Daoy (cell line): ENCODE measurements around the gene MTARC2. TPM values are rescaled to one million over a fixed set of nuclear protein-coding genes. Genes with fewer than 3 reads are reported as not detected.
A peak's percentile ranks its signal among the peaks of the same experiment; 100 is the strongest.
"Not testable (repeated sequence)": the region's sequence is repeated elsewhere in the genome, so short reads cannot be mapped to it uniquely, and the experiment has no call there.

Experiments used
- DNase-seq: peaks from one replicate; pipeline ENCODE4 v3.0.0-alpha.2; 2015; ENCODE audit warnings: low read depth
- total RNA-seq: library from RNA; depleted of rRNA; stranded (reverse); fragments of >200 nt; shearing (Covaris generic); gene quantifications from 2 replicates; pipeline ENCODE4 v1.2.3, GENCODE V29; 2014

MTARC2 gene
- total RNA-seq, 1 experiment from 2014 or later, result 3.8 TPM

DNA sequence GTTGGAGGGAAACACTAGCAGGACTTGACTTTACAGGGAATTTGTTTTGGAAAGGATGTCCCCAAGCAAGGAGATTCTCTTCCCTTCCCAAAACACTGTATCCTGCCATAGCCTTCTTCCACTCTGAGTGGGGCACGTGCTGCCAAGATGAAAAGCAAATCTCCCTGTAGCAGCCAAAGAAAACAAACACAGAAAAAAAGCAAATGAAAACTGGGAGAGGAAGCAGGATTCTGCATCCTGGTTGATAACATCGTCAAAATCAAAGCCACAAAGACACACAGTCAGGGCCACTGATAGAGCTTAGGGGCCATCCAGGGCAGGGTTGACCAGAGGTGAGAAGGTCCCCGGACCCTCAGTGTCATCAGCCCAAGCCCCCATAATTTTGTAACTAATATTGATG is 16.0 kb upstream of the MTARC2 start:
- no peak for DNase-seq

DNA sequence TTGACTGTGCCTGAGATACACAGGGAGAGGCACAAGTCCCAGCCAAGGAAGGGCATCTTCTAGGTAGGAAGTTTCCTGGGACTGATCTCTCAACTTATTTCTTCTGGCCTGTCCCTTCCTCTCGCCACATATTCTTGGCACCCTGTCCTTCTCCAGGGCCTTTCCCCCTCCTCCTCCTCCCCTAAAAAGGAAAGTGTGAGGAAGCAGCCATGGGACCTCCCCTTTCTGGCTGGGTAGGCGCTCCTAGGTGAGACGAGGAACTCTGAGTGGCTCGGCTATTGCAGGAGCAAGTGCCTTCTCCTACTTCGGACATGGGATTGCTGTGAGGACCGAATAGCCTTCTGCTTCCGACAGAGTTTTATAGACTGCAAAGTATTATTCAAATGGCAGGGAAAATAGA is 15.5 kb upstream of the MTARC2 start:
- DNase-seq, result no peak

DNA sequence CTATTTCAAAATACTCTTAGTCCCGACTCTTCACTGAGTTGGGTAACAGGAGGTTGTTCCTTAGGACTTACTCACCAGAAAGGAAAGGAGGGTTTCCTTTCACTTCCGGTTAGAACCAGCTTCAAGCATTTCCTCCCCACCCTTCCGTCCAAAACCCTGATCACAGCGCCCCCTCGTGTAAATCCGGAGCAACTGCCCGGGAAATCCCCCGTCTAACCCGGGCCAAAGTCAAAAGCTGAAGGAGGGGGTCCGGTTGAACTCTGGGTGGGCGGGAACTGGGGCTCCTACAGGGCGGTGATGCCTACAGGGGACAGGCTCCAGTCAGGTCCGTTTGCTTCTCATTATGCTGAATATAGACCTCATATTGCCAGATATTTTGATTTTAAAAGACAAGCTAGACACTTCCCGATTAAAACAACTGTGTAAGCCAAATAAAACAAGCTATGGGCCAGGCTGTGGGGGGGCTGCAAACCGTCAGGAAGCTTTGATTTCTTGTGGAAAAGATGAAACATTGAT is 15.0 kb upstream of the MTARC2 start:
- DNase-seq, result peak; percentile 85

DNA sequence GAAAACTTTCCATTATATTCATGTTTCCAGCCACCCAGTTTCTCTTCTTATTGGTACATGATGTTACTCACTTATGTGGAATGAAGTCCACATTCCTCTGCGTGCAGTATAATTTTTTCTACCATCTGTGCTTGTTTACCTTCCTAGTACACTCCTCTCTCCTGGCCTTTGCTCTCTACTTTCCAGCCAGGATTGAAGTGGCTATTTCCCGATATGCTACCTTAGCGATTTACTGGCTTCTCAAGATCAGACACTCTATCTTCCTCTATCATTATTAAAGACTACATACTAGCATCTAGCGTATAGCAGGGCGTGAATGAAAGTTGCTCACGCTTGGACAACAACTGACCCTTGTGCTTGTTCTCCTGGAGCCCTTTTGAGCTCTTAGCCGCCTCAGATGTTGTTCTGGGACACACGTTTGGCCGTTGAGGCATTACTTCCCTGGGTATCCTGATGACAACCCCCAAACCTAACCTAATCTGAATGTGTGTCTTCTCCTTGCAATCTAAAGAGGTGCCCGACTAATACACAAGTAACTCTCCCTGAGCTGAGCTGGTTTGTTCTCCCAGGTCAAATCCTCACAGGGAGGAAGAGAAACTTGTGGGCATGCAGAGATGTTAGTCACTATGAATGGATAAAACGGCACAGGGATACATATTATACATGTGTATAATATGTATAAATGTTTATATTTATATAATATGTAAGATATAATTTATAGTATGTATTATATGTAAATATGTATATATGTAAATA is 13.4 kb upstream of the MTARC2 start:
- peak; percentile 58 for DNase-seq

DNA sequence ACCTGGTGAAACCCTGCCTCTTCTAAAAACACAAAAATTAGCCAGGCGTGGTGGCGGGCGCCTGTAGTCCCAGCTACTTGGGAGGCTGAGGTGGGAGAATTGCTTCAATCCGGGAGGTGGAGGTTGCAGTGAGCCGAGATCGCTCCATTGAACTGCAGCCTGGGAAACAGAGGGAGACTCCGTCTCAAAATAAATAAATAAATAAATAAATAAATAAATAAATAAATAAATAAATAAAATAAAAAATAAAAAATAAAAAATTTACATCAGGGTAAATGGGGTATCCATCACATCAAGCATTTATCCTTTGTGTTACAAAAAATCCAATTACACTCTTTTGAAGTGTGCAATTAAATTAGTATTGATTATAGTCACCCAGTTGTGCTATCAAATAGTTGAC is 11.8 kb upstream of the MTARC2 start:
- not testable (repeated sequence) for DNase-seq

DNA sequence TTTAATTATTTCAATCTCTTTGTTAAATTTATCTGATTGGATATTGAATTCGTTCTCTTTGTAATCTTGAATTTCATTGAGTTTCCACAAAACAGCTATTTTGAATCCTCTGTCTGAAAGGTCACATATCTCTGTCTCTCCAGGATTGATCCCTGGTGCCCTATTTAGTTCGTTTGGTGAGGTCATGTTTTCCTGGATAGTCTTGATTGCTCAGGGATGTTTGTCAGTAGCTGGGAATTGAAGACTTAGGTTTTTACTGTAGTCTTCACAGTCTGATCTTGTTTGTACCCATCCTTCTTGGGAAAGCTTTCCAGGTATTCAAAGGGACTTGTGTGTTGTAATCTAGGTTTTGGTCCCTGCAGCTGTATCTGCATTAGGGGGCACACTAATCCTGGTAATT is 6.8 kb upstream of the MTARC2 start:
- no peak for DNase-seq

- no peak for DNase-seq
These were observed 6.3 kb upstream of the MTARC2 start for GRCh38 chr1:220741825-220742224.

DNA sequence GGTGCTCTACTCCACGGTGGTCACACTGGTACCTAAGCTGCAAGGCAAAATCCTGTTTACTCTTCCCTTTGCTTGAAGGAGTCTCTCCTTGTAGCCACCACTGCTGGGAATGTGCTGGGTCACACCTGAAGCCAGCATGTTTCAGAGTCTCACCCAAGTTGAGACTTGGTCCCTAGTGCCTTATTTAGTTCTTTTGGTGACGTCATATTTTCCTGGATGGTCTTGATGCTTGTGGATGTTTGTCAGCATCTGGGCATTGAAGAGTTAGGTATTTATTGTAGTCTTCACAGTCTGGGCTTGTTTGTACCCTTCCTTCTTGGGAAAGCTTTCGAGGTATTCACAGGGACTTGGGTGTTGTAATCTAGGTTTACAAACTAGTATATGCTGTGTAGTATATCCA is 5.6 kb upstream of the MTARC2 start:
- DNase-seq, result no peak

DNA sequence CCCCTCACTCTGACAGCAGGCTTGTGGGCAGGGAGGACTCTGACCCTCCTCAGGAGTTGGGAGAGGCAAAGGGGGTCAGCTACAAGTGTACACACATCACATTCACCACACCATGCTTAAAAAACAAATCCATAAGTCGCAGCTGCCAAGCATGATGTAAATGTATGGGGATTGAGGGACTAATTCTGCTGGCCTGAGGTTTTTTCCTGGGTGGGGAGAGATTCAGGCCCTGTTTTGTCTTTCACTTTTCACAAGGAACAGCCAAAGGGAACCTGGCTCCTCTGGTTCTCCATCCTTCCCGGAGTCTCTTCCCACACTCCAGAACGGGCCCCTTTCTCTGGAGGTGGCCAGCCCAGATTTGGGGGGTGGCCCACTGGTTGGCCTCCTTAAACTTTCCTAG is 1.3 kb upstream of the MTARC2 start:
- no peak for DNase-seq

DNA sequence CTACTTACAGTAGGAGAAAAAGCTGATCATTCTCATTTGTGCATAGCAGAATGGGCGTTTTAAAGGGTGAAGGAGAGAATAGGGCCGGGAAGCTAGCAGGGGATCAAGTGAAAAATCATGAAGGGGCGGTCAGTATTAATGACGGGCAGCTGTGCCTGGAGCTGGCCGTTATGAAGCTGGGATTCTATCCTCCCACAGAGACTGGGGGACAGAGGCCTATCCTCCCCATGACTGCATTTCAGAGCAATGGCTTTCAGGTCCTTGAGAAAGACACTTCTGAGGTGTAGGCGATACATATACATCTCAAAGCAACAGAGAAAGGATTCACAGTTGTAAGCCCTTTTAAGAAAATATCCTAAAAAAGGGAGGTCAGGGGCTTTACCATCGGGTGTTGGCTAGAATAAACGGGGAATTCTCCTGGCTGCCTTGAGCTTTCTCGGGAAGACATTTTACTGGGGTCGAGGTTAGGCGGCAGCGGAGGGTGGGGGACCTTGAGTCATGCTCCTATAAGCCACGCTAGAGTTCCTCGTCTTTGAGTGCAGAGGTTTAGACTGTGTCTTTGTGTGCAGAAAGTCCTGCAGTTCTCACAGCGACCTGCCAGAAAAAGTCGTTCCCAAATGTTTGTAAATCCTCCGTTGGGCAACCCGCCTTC is 559 bp upstream of the MTARC2 start:
- DNase-seq, result no peak

GRCh38 chr1:220748936-220749335 is 814 bp downstream of the MTARC2 start:
- no peak for DNase-seq

GRCh38 chr1:220750131-220750515 is 2.0 kb downstream of the MTARC2 start:
- no peak for DNase-seq

DNA sequence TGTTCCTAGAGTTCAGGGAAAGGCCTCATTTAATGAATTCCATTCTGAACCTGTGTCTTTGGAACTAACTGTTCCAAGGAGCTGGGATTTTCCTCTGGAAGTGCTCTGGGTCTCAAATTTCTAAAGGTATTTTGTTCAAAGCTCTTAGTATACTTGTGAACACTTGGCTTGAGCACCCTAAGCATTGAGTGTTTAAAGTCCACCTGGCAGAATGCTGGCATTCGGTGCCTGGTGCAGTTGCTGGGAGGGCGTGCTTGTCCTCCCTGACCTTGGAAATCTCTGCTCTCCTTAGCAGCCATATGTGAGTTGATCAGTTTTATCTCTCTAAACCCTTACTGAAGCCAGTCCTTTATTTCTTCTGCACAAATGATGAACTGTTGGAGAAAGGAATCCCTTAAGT is 3.0 kb downstream of the MTARC2 start:
- no peak for DNase-seq

DNA sequence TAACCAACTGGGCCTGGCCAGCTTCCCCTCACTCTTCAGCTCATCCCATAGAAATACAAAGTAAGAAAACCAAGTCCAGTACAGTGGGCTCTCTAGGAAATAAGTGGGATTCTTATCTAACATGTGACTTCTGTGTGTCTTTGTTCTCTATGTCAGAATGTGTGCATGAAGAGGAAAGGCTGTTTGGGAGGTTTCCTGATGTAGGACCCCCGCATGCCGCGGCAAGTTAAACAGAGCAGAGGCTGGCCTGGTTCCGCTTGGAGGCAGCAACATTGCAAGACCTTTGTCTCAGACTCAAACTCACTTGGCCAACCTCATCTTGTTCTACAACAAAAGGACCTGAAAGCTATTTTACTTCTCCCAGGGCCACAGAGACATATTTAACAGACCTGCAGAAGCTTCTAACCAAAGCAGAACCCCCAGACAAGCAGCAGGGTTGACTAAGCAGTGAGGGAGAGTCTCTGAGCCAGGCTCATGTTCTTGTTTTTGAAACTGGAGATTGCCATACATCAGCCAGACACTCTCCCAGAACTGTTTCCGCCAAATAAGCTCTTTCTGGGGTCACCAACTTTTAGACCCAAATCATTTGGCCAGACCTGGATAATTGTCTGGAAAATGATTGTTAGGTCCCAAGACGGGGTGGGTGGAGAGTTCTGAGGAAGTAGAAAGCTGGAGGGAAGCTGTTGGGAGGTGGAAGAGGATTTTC is 6.2 kb downstream of the MTARC2 start:
- DNase-seq, result no peak

DNA sequence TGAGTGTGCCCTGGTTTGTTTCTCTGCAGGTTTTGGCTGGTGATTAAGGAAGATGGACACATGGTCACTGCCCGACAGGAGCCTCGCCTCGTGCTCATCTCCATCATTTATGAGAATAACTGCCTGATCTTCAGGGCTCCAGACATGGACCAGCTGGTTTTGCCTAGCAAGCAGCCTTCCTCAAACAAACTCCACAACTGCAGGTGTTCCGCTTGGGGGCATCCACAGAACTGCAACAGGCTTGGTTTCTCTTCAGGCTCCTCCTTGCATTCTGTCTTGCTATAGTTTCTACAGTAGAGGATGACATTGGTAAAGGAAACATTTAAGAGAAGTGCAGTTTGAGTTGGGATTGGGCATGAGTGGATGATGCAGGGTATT is 6.8 kb downstream of the MTARC2 start:
- no peak for DNase-seq

DNA sequence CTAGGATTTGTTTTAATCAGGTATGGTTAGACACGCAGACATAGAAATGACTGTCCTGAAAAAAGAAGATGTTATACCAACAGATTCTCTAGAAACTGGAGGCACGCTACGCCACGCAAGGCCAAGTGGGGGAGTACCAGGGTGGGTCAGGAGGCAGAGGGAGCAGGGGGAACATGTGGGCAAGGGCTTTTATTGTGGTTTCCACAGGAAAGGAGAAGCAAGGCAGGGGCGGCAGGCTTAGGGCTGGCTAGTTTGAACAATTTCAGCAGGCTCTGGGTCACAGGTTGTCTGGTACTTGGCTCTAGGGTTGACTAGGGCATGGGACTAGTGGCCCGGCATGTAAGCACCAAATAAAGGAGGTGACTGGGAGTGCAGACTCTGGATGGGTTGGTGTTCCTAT is 7.2 kb downstream of the MTARC2 start:
- no peak for DNase-seq

- no peak for DNase-seq
These were observed 9.3 kb downstream of the MTARC2 start for GRCh38 chr1:220757441-220757840.

DNA sequence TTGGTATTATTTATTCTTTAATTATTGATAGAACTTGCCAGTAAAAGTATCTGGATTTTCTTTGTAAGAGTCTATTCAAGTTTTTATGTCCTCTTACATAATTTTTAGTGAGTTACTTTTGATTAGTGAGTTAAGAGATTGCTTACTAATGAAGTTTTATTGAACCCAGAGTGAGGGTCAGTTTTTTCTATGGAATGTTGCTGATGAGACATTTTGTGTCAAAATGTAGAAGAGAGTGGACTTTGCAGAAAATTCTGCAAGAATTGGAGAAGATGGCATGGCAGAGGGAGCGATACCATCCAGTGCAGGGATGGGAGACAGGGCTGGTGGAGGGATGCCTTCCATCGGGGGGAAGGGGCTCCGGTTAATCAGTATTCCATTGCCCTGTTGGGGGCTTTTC is 11.0 kb downstream of the MTARC2 start:
- no peak for DNase-seq

GRCh38 chr1:220761688-220762427 is 13.7 kb downstream of the MTARC2 start:
- no peak for DNase-seq

- no peak for DNase-seq
These were observed 16.6 kb downstream of the MTARC2 start for GRCh38 chr1:220764757-220765156.

DNA sequence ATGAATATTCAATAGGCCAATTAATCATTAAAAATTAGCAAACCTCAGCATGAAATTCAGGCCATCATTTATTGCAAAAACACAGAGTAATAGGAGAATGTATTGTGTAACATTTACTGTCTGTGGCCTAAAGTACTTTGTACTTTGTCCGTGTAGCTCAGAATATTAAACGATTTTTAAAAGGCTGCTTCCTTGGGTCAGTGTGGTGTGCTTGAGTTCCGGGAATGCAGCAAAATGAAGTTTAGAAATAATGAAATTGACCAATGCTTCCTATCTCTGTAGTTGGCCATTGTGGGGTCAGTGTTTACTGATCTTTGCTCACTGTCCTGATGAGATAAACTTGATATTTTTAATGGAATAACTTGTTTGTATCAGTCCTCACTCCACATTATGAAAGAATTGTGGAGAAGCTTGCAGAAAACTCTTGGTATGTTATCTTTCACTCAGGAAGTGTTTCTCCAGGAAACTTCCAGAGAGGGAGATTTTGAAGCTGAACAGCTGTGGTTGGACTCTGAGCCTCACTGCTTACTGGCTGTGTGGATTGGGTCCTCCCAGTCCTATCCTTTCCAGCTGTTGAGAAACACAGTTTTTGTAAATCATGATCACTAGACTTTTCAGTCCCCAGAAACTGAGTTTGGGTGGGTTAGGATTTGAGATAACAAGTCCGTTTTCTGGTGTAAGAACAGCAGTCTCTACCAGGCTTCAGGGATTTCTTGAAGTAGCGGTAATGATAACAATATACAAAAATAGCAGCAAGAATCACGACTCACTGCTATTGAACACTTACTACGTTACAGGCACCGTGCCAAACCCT is 19.4 kb downstream of the MTARC2 start:
- no peak for DNase-seq
